NCI-H1930 (cell line): Measurements from ENCODE around the gene MRTFA.
"Not testable (repeated sequence)": the region's sequence is repeated elsewhere in the genome, so short reads cannot be mapped to it uniquely, and the experiment has no call there.

ENCODE experiments used
- DNase-seq, 2 experiments: peaks; one replicate each; lab custom pipeline; 2025; lab: John Stamatoyannopoulos, UW

MRTFA gene

DNA sequence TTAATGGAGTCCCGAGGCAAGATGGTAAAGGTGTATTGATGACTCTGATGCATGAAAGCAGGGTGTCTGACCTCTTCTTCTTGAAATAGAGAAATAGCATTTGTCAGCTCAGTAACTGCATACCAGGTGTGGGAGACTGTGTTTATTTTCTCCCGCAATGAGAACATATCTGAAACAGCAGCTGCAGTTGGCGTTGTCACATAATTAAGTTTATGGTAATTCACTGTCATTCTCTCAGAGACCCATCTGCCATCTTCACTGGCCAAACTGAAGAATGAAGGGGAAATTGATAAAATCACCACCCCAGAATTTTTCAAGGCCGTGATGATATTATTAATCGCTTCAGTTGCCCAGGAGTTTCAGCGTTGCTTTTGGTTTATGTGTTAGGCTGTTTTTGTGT, 22.6 kb upstream of the MRTFA start:
- no peak for DNase-seq

DNA sequence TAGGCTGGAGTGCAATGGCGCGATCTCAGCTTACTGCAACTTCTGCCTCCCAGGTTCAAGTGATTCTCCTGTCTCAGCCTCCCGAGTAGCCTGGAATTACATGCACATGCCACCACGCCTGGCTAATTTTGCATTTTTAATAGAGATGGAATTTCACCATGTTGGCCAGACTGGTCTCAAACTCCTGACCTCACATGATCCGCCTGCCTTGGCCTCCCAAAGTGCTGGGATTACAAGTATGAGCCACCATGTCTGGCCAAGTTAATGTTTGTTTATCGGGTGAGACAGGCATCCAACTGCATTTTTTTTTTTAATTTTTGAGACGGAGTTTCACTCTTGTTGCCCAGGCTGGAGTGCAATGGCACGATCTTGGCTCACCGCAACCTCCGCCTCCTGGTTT, 20.1 kb upstream of the MRTFA start:
- not testable (repeated sequence) for DNase-seq

DNA sequence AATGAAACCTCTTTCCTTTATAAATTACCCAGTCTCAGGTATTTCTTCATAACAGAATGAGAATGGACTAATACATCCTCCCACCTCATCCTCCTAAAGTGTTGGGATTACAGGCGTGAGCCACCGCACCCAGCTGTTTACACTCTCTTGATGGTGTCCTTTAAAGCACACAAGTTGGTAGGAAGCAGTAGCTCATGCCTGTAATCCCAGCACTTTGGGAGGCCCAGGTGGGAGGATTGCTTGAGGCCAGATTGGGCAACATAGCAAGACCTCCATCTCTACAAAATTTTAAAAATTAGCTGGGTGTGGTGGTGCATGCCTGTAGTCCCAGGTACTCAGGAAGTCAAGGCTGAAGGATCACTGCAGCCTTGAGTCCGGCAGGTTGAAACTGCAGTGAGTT, 19.4 kb upstream of the MRTFA start:
- DNase-seq = not testable (repeated sequence)

DNA sequence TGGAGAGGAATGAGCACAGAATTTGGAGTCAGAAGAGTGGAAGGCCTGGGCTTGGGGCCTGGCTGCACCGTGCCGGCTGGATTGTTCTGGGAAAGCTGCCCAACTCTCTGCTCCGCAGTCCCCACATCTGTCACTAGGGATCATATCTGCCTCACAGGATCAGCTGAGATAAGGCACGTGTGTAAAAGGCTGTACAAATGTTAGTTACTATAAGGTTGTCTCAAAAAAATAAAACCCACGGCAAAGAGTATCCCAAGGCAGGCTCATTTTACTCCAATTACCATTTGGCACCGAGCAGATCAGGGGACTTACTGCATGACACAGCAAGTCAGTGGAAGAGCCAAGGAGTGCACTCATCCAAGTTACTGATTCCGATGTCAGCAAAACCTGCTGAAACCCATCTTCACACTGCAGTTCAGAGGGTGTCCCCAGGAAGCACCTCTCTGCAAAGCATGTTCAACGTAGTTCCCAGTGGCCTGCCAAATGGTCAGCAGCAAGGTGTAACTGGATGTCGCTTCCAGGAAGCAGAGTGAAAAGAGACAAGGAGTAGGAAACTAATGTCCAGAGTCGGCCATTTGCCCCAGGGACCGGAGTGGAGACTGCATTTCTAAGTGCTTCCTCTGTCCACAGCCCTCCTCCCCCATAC, 18.1 kb upstream of the MRTFA start:
- no peak for DNase-seq

DNA sequence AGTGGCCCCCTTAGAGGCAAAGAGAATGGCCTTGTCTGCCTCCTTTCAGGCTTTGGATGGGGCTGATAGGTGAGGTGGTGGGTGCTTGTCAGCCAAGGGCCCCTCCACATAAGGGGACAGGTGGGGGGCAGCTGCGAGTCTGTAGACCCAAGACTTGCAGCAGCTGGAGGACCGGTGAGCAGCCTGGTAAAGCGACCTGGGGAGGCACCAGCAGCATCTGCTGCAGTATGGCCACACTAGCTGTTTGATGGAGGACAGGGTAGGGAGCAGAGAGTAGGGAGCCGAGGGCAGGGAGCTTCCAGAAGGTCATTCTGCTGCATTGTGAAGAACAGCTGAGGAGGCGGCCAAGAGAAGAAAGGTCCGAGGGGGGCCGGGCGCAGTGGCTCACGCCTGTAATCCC, 16.8 kb upstream of the MRTFA start:
- no peak for DNase-seq

DNA sequence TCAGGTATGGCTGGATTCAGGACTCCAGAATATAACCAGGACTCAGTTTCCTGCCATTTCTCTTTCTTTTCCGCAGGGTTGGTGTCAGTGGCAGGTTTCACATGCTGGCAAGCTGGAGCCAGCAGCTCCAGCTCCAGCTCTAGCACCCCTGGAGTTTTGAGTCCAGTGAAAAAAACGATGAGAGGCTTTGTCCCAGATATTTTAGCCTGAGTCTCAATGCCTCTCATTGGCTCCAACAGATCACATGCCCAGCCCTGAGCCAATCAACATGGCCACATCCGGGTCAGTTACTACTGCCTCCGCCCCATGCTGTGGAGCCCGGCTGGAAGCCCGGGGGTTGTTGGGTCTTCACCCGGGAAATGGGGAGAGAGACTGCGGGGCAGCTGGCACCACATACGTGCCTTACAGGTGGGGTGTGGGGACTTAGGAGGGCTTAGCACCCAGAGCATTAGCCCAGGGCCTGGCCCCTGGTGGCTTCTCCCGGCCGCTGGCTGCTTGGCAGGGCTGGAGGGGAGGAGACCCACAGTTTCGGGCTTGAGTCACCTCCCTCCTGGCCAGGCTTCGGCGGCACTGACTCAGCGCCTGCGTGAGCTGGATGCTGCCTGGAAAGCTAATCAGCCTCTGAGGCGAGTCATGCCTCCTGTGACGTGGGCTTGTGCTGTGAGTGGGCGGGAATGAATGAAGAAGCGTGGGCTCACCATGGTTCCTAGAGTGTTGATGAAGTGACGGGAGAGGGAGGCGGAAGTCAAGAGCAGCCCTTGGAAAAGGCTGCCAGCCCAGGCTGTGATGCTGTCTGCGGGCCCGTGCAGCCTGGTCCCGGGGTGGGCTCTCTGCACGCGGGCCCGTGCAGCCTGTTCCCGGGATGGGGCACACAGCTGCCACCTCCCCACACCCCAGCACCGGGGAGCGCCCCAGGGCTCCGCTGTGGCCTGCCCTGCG, 15.3 kb upstream of the MRTFA start:
- peak; percentile 85 to 86 for DNase-seq

DNA sequence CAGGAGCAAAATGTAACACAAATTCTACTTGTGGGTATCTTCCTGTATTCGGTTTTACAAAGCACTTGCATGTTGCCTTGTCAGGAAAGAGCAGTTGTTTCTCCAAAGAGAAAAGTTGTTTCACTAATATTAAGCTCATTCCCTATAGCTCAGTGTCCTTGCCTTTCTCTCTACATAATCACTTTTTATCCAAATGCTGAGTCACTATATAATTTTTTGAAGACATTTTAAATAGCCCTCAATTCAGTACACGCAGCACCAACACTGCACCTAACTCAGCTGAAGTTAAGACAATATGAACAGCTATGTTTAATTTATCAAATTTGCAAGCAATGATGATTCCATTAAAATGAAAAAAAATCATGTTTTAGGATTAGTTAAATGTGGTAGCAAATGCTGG, 14.5 kb upstream of the MRTFA start:
- DNase-seq = no peak

DNA sequence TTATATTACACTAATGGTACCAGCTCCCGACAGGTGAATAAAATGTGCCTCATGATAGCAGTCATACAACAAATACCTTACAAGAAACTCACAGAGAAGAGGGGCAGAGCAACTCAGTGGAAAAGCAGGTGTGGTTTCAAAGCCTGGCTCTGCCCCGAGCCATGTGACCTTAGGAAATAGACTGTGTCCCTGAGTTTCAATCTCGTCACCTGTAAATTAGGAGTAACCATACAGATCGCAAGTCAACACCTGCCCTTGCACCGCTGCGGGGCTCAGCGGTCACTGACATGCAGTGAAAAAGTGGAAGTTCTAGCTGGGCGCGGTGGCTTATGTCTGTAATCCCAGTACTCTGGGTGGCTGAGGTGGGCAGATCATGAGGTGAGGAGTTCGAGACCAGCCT, 11.9 kb upstream of the MRTFA start:
- no peak for DNase-seq

DNA sequence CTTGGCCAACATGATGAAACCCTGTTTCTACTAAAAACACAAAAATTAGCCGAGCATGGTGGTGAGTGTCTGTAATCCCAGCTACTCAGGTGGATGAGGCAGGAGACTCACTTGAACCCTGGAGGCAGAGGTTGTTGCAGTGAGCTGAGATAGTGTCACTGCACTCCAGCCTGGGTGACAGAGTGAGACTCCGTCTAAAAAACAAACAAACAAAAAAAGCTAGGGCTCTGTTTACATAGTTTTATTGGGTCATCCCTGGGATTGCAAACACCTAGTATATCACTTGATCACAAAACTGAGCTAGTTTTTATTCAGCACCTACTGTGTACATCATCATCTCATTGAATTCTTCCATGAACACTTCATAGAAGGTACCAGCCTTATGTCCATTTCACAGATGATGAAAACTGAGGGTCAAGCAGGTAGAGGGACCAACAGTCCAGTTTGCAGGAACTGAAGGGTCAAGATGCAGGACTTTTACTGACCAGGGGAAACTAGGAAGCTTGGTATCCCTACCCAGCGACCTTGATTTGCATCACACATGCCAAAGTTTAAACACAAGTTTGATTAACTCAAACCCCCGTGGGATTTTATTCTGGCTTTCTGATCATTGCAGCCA, 9.2 kb upstream of the MRTFA start:
- no peak for DNase-seq

DNA sequence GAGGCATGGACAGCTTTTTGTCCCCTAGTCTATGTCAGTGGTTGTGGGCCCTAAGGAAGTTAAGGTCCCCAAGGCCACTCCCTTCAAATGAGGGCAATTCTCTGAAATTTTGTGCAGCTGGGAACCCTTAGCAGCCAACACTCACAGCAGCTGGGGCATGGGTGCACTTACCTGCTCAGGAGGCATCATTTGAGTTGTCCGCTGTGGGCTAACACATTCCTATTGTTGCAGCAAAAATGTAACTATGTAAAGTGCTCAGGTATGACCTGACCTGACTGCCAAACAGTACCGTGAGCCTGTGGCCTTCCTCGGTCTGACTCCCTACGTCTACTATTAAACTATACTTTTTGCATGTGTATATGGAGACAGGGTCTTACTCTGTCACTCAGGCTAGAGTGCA, 5.8 kb upstream of the MRTFA start:
- no peak for DNase-seq

DNA sequence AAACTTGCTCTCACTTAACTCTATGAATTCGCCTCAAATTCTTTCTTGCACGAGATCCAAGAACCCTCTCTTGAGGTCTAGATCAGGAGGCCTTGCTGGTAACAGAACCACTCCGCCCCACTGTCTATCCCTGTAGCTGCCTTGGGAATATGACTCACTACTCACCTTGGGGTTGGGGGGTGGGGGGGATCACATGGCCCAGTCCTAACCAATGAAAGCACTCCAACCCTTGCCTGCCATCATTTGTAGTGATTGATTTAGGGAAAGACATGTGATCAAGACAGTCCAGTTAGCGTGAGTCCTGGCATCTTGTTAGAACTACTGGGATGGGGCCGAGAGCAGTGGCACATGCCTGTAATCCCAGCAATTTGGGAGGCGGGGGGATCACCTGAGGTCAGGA, 4.8 kb upstream of the MRTFA start:
- no peak for DNase-seq

DNA sequence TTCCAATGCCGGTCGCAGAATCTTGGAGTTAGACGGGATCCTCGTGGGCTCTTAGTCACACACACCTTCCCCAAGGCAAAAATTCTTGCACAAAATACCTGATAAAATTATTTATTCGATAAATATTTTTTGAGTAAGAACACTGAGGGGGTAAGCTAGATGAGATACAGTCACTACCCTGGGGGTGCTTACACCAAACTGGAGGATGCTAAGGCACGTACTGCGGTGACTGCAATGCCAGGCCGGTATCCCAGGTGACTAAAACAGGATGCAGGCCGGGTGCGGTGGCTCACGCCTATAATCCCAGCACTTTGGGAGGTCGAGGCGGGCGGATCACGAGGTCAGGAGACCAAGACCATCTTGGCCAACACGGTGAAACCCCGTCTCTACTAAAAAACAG, 1.7 kb upstream of the MRTFA start:
- DNase-seq = no peak

DNA sequence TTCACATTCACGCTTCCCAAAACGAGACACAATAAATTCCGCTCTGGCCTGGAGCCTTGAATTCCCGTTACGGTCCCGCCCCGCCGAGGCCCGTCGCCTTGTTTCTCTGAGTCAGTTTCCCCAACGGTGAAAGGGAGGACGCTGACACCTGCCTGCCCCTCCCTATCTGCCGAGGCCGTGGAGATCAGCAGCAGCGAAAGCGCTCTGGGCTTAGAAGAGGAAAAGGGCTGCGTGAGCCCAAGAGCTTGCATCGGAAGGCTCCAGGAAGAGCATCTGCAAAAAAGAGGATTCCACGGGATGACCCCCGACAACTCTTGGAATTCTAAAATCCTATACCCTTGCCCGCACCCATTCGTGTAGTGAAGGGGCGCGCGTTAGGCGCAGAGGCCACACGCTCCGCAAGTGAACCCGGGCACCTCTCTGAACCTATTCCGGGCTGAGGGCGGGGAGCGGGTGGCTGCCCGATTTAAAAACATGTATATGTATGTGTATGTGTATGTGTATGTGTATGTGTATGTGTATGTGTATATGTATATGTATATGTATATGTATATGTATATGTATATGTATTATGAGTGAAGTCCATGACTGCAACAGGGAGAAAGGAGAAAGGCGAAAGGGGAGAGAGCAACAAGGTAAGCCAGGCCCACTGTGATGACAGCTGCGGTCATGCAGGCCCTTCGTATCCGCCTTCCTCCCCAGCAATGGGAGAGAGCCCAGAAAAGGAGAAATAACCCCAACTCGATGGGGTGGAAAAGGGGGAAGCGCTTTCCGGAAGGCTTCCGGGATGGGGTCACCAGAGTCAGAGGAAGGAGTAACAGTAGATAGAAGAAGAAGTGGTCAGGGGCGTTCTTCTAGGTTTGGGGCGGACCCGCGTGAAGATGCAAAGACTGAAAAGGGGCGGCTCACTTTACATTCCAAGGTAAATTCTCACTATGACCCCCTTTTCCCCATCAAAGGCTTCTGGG, 948 bp upstream of the MRTFA start:
- DNase-seq = no peak

DNA sequence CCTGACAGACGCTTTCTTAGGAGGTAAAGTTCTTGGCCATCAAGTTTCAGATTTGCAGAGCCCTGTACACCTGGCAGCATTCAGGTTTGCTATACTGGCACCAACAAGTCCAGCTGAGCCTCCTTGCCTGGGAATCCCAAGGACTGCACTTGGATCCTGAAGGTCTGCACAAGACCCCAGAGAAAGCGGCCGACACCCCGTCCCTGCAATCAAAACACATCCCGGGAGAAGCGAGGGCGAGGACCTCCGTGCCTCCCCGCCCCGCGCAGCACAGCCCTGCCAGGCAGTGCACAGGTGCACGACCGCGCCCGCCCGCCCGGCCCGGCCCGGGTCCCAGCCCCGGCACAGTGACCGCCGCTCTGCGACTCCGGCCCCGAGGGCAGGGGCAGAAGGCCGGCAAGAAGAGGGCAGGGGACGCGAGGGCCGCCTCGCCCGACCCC, 559 bp downstream of the MRTFA start:
- no peak for DNase-seq

DNA sequence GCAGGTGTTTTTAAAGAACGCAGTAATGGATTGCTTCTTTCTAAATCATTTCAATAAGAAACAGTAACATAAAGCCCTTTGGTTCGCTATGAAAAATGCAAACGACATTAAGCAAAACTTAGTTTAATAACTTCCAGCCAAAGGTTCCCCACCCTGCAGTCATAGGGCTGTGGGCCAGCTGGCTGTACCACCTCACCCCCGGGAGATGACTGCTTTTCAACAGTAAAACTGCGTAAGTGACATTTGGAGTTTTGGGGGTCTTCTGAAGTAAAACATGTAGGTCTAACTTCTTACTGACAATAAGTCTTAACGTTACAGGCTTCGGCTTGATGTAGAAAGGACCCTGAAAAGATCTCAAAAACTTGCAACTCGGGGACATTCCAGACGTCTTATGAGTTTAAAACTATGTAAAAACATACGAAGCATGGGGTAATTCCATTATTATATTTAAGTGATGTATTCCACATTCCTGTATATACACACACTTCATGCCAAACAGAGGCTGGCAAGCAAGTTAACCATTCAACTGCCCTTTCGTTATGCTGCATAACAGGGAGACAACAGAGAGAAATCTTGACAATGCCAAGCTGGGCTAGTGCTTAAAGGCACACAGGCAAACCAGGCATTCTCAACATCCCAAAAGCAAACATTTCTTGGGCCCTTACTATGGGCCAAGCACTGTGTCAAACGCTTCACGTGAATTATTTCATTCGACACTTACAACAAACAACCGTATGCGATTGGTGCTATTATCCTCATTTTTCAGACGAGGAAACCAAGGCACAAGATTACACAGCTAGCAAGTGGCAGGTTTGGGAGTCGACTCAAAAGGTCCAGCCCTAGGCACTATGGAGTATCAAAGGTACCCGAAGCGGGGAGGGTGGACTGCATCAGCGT, 1.2 kb downstream of the MRTFA start:
- no peak for DNase-seq

DNA sequence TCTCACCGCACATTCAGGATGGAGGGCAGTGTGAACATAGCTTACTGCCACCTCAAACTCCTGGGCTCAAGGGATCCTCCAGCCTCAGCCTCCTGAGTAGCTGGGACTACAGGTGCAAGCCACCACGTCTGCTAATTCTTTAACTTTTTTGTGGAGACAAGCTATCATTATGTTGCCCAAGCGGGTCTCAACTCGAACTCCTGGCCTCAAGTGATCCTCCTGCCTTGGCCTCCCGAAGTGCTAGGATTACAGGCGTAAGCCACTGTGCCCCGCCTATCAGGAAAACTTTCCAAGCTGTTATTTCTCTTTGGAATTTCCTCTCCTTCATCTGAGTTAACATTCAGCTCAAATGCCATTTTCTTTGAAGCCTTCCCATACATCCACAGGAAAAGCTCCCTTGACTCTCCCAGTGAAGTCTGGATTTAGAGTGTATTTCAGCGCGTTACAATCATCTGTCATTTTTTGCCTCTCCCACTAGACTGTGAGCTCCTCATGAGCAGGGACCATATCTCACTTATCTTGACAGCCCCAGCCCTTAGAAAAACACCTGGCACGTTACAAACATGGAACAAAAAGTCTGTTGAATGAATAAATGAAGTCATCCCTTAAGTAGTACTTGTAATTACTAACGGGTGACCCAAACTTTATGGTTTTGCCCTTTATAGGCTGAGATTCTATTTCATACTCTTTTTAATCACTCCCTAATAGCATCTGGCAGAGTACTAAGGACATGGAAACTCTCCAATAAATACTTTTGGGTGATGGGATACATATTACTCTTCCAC, 2.2 kb downstream of the MRTFA start:
- no peak for DNase-seq

DNA sequence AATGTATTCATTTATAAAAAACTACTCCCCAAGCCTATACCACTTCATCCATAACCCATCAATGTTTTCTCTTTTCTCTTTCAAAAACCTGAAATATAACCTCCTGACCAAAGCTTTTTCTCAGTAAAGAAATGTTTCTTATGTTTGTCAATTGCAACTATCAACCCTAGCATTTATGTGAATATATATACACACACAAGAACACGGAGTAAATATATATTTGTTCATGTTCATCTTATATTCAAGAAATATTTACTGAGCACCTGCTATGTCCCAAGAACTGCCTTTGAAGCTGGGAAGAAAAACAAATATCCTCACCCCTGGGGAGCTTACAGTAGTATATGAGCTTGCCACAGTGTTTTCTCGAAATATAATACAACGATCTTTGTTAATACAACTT, 3.5 kb downstream of the MRTFA start:
- no peak for DNase-seq

DNA sequence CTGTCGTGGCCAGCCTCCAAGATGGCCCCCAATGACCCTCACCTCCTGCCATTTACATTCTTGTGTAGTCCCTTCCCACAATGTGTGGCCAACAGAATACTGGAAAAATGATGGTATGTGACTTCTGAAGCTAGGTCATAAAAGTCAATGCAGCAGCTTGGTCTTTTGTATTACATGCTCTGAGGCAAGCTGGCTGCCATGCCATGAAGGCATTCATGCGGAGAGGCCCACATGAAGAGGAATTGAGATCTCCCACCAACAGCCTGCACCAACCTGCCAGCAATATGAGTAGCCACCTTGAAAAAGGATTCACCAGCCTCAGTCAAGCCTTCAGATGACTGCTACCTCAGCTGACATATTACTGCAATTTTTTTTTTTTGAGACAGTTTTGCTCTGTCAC, 4.6 kb downstream of the MRTFA start:
- DNase-seq = no peak

DNA sequence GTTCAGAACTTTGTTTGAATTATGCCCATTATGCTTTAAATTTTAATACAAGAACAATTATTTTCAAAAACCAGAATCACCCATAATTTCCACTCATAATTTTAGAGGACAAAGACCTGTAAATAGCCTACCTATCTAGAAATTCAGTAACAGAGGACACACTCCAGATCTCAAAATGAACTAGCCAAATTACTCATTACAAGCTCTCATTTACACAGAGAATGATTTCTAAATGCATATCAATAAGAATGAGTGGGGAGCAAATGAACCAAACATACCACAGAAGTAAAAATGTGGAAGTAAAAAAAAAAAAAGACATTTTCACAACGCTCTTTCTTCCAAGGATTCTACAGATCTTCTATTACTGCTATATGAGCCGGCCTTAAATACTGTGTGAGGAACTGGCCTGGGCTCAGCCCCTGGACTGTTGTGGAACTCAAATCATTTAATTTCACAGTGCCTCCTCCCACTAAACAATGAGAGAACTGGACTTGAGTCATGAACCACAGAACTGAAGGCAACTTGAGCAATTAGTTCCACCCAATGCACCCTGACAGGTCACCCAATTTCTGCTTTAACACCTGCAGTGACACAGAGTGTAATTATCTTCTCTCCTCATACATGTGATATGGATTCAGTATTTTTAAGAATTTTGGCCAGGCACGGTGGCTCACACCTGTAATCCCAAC, 8.0 kb downstream of the MRTFA start:
- no peak for DNase-seq
